Uterus (tissue), 4 donors: ENCODE measurements around the gene PRSS38. TPM values are rescaled to one million over a fixed set of nuclear protein-coding genes. Genes with fewer than 3 reads are reported as not detected.

ENCODE experiments used
- DNase-seq, 2 donors: peaks; one replicate each; pipeline ENCODE4 v3.0.0-alpha.2; 2019 to 2020
- H3K27ac ChIP-seq, 2 donors: fragments of 200-600 bp; sonication (generic); 1 replicate in 1 of 2; 2 replicates in 1 of 2; pipeline ENCODE4 v1.5.1; 2016 to 2018
- H3K27me3 ChIP-seq, 2 donors: fragments of 200-600 bp; sonication (generic); one replicate each; pipeline ENCODE4 v1.5.1; 2018 to 2019; ENCODE audit warnings: control low read depth in 1 of 2
- H3K36me3 ChIP-seq, 2 donors: fragments of 200-600 bp; sonication (generic); one replicate each; pipeline ENCODE4 v1.5.1; 2019; ENCODE audit warnings: control low read depth in 1 of 2
- H3K4me1 ChIP-seq, 2 donors: fragments of 200-600 bp; sonication (generic); one replicate each; pipeline ENCODE4 v1.5.1; 2018 to 2019; ENCODE audit warnings: control low read depth in 1 of 2
- H3K4me3 ChIP-seq, 2 donors: fragments of 200-600 bp; sonication (generic); 1 replicate in 1 of 2; 2 replicates in 1 of 2; pipeline ENCODE4 v1.5.1; 2018 to 2019; ENCODE audit warnings: mild to moderate bottlenecking in 1 of 2
- H3K9me3 ChIP-seq, 2 donors: fragments of 200-600 bp; sonication (generic); one replicate each; pipeline ENCODE4 v1.5.1; 2019; ENCODE audit warnings: control low read depth in 1 of 2
- POLR2A ChIP-seq, 2 donors: fragments of 450-650 bp; IDR thresholded peaks; one replicate each; pipeline ENCODE4 v1.6.1; 2016; ENCODE audit warnings: antibody characterized with exemption in 2 of 2, mild to moderate bottlenecking in 1 of 2, moderate library complexity in 1 of 2
- intact Hi-C: fragments of 100-400 bp; cut with DNase I; formaldehyde crosslinking; loops from one replicate; pipeline ENCODE4 v1.15.1; 2023; ENCODE audit warnings: low total_unique reads
- total RNA-seq, 4 donors: library from RNA; depleted of rRNA in 3 of 4; stranded (reverse); fragments of >200 nt in 3 of 4; gene quantifications; one replicate each; pipeline versions ENCODE4 v1.1.0 to v1.2.4, GENCODE V29; 2014 to 2023
- TF ChIP-seq, protein P1 (sequence below), 4 experiments: fragments of 200-600 bp in 2 of 4; fragments of 450-650 bp in 2 of 4; sonication (generic) in 2 of 4; IDR thresholded peaks; one replicate each; pipeline ENCODE4 v1.5.1; 2016 to 2019; ENCODE audit warnings: antibody characterized with exemption in 4 of 4, mild to moderate bottlenecking in 2 of 4, moderate library complexity in 1 of 4
- donor health status: DM: yes; HTN: yes; CAD: no.

Gene PRSS38
- total RNA-seq, 4 donors from 2014 or later, result not detected

DNA sequence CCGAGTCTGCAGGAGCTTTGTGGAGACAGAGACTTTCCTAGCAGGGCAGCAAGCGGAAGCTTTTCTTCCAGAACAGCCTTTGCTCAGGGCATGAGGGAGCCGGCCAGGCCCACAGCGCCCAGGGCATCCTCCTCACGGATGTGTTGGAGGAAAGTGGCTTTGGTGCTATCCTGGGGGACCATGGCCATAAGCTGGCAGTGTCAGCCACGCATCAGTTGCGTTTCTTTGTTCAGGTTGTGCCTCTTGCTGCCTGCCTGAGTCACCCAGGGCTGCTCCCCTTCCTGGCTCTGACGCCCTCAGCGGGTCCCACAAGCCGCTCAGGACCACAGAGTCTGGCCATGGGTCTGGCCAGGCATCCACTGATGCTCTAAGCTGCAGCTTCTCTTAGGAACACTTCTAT lies 39.6 kb upstream of the PRSS38 start:
- Histone ChIP-seq H3K4me3 (no peak overlapping the region), H3K4me1 (peaks cover 3 to 4% of the 10 kb centered on the region in 2 donors), H3K27me3 (no peaks in the 10 kb centered on the region), H3K9me3 (no peaks in the 10 kb centered on the region), H3K36me3 (no peaks in the 10 kb centered on the region), H3K27ac (peak overlapping the region in 1 of 2 donors; percentile 69)
- no peak for DNase-seq
- TF ChIP-seq, protein P1, sequence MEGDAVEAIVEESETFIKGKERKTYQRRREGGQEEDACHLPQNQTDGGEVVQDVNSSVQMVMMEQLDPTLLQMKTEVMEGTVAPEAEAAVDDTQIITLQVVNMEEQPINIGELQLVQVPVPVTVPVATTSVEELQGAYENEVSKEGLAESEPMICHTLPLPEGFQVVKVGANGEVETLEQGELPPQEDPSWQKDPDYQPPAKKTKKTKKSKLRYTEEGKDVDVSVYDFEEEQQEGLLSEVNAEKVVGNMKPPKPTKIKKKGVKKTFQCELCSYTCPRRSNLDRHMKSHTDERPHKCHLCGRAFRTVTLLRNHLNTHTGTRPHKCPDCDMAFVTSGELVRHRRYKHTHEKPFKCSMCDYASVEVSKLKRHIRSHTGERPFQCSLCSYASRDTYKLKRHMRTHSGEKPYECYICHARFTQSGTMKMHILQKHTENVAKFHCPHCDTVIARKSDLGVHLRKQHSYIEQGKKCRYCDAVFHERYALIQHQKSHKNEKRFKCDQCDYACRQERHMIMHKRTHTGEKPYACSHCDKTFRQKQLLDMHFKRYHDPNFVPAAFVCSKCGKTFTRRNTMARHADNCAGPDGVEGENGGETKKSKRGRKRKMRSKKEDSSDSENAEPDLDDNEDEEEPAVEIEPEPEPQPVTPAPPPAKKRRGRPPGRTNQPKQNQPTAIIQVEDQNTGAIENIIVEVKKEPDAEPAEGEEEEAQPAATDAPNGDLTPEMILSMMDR (IDR thresholded peaks at IDR 0.05), result no peak
- TF ChIP-seq POLR2A (IDR thresholded peaks at IDR 0.05), result no peak
- intact Hi-C loops, result no loop called here

DNA sequence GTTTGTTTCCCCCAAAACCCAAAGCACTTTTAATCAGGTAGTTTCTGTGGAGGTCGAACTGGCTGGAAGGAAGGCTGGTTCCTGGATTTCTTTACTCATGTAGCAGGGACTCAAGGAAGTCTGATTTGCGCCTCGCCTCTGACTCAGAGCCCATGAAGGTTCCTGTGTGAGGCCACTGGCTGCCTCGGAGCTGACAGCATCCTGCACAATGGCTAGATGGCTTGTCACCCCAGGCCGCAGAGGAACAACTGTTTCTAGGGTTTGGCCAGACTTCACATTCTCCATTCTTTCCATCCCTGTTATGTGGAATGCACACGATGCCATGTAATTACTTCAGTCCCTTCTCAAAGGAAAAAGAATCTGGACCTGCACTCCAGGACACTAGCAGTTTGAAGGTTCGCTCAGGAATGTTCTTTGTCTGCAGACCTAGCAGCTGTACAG lies 39.1 kb upstream of the PRSS38 start:
- no peak overlapping the region for H3K27ac ChIP-seq
- TF ChIP-seq POLR2A (IDR thresholded peaks at IDR 0.05), result no peak
- TF ChIP-seq, protein P1 (IDR thresholded peaks at IDR 0.05), result no peak
- intact Hi-C loops, result no loop called here
- no peaks in the 10 kb centered on the region for H3K36me3 ChIP-seq
- H3K9me3 ChIP-seq, result no peaks in the 10 kb centered on the region
- DNase-seq, result no peak
- H3K27me3 ChIP-seq, result no peaks in the 10 kb centered on the region
- peaks cover 3 to 4% of the 10 kb centered on the region in 2 donors for H3K4me1 ChIP-seq
- no peak overlapping the region for H3K4me3 ChIP-seq

DNA sequence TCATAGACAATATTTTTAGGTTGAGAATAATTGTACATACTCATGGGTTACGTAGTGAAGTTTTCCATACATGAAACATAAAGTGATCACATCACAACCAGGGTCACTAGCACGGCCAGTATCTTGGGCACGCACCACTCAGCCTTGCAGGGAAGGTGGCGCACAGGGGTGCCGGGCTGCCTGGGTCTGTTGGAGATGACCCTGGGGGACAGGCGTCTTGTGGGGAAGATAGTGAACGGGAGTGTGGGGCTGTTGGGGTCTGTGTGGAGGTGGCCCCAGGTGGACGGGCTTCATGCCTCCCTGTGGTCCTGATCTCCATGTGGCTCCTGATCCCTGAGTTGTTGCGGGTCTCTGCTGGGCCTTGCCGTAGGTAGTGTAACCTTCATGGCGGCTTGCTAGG lies 38.3 kb upstream of the PRSS38 start:
- Histone ChIP-seq H3K9me3 (no peaks in the 10 kb centered on the region), H3K4me1 (peaks cover 3 to 4% of the 10 kb centered on the region in 2 donors), H3K4me3 (no peak overlapping the region), H3K27ac (no peak overlapping the region), H3K27me3 (no peaks in the 10 kb centered on the region), H3K36me3 (no peaks in the 10 kb centered on the region)
- TF ChIP-seq, protein P1 (IDR thresholded peaks at IDR 0.05), result no peak
- no peak for TF ChIP-seq POLR2A (IDR thresholded peaks at IDR 0.05)
- DNase-seq, result no peak
- intact Hi-C loops, result no loop called here

DNA sequence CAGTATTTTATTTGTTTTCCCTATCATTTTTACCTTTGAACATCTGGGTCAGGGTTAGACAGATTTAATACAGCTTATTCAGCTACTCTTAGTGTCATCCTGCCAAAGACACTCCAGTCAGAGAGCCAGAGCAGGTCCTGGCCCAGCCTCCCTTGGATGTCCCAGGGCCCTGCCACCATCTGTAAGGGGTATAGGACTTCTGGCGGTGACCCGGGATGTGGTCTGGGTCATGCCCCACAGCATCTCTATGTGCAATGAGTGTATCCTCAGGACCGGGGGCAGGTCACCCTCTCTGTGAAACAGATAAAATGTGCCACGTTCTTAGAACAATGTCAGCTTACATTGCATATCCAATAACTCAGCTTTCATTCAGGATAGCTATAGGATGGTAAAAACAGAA lies 37.8 kb upstream of the PRSS38 start:
- Histone ChIP-seq H3K27me3 (no peaks in the 10 kb centered on the region), H3K4me3 (no peak overlapping the region), H3K36me3 (no peaks in the 10 kb centered on the region), H3K27ac (no peak overlapping the region), H3K4me1 (peaks cover 3 to 4% of the 10 kb centered on the region in 2 donors), H3K9me3 (no peaks in the 10 kb centered on the region)
- DNase-seq, result peak in 1 of 2 donors; percentile 11
- intact Hi-C loops, result no loop called here
- no peak for TF ChIP-seq POLR2A (IDR thresholded peaks at IDR 0.05)
- TF ChIP-seq, protein P1 (IDR thresholded peaks at IDR 0.05), result no peak

DNA sequence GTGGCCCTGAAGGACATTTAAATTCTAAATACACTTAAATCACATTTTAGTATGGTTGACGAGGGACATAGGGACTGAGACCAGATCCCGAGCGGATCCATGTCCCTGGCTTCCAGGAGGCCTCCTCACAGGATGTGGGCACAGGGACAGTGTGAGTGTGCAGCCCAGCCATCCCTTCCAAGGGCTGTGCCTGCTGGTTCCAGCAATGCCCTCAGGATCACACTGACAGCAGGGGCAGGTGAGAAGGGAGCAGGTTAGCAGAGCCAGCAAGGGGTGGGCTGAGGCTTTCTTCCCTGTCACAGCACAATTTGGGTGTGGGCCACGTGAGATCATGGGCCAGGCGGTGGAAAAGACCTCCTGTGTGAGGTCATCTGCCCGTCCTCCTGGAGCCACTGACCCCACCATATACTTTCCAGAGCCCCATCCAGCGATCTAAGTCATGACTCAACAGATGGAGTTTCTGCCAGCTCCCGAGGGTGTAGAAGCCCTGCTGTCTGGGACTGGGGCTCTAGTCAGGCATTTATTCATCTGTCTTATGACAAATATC lies 37.0 kb upstream of the PRSS38 start:
- Histone ChIP-seq H3K27ac (no peak overlapping the region), H3K9me3 (no peaks in the 10 kb centered on the region), H3K36me3 (no peaks in the 10 kb centered on the region), H3K4me3 (no peak overlapping the region), H3K4me1 (peaks cover 3 to 4% of the 10 kb centered on the region in 2 donors), H3K27me3 (no peaks in the 10 kb centered on the region)
- DNase-seq, result peak in 1 of 2 donors; percentile 14
- TF ChIP-seq, protein P1 (IDR thresholded peaks at IDR 0.05), result no peak
- no peak for TF ChIP-seq POLR2A (IDR thresholded peaks at IDR 0.05)
- intact Hi-C loops, result no loop called here
